GM18526 (cell line): ENCODE data around the gene LHX3.

Experiments
- POLR2A ChIP-seq: IDR thresholded peaks from 3 replicates; pipeline ENCODE4 v1.6.1; 2011; ENCODE audit not compliant: insufficient read length; ENCODE audit errors: extremely low read depth

The LHX3 gene

DNA sequence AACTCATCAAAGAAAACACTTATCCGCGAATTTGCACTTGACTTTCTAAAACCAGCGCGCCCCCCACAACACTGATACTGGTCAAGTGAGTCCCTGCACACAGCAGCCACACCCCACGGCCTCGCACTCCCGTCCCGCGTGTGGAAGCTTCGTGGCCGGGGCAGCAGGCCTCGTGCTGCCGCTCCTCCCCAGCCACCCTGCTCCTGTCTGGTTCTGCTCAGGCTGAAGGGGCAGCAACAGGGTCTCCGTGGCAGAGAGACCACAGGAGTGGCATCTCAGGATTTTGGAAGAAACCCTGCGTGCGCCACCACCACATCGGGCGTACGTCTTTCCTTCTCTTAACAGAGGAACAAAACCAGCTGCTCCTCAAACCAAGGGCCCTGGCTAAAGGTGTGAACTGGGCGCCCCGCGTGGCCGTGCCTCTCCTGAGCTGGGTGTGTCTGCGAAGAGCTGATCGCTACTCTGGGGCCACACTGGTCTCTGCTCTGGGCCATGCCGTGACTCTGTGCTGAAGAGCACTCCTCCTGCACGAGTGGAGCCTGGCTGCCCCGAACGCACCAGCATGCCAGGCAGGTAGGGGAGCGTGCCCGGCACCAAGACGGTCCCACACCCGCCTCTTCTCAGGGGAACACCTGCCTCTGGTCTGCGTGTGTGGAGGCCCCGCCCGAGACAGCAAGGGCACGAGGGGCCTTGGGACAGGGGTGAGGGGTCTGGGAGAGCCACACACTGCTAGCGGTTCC, 17.4 kb upstream of the LHX3 start:
- no peak for TF ChIP-seq POLR2A

DNA sequence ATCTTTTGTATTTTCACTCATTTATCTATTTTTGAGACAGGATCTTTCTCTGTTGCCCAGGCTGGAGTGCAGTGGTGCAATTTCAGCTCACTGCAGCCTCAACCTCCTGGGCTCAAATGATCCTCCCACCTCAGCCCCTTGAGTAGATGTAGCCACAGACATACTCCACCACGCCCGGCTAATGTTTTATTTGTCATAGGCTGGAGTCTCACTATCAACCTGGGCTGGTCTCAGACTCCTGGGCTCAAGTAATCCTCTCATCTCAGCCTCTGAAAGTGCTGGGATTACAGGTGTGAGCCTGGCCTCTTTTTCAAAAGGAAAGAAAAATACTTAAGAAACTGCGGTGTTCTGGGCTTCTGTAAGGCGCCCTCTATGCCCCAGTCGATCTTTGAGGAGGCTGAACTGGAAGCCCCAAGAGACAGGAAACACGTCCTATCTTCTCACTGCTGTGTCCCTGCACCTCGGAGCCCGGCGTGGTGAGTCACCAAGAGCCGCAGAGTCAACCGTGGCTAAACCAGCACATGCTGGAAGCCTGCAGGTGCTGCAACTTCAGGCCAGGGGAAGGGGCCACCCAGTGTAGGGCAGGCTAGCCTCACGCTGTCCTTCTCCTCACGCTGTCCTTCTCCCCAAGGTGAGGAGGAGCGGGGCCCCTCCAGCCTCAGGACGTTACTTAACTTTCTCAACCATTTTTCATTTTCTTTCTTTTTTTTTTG, 15.2 kb upstream of the LHX3 start:
- TF ChIP-seq POLR2A: no peak

DNA sequence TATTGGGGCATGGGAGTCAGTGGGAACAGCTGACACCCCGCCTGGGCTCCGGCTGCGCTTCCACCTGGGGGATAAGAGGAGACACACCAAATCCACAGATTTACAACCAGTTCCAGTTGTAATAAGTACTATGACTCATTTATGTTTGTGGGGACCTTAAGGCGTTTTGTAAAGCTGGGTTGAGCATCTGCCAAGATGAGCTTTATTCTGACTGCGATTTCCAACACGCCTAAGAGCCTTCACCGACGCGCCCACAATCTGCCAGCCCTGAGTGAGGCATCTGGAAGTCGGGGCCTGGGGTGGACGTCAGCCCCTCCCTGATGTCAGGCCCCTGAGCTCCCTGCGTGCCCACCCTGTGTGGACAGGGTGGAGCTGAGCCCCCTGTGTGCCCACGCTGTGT, 14.3 kb upstream of the LHX3 start:
- TF ChIP-seq POLR2A: no peak

DNA sequence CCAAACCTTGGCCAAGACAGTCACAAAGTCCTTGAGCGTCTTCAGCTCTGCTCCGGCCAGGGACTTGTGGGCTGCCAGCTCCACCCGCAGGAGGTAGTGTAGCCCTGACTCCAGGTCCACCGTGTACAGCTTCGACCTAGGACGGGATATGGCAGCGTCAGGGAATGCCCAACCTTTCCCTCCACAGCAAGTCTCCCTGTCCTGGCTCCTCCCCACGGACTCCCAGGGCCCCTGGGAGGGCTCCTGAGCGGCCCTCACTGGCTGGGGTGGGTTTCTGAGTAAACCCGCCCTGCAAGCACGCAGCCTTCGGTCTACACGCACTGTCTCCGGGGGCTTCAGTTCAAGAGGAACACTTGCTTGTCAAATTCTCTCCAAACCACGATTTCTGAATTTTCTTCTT, 13.7 kb upstream of the LHX3 start:
- TF ChIP-seq POLR2A: no peak

DNA sequence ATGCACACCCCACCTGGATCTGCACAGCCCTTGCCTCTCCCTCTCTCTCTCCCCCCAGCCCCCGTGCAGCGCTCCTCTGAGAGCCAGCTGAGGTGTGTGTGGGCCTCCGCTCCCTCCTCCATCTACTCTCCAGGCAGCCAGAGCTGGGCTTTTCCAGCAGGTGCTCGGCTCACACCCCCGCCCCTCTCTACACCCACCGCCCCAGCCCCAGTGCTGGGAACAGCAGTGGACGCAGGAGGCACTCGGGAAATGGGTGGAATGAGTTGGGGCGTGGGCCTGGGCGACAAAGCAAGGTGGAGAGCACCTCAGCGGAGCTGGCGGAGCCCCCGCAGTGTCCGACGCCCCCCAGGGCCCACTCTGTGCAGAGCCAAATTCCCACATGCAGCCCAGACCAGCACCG, 13.3 kb upstream of the LHX3 start:
- TF ChIP-seq POLR2A: no peak

DNA sequence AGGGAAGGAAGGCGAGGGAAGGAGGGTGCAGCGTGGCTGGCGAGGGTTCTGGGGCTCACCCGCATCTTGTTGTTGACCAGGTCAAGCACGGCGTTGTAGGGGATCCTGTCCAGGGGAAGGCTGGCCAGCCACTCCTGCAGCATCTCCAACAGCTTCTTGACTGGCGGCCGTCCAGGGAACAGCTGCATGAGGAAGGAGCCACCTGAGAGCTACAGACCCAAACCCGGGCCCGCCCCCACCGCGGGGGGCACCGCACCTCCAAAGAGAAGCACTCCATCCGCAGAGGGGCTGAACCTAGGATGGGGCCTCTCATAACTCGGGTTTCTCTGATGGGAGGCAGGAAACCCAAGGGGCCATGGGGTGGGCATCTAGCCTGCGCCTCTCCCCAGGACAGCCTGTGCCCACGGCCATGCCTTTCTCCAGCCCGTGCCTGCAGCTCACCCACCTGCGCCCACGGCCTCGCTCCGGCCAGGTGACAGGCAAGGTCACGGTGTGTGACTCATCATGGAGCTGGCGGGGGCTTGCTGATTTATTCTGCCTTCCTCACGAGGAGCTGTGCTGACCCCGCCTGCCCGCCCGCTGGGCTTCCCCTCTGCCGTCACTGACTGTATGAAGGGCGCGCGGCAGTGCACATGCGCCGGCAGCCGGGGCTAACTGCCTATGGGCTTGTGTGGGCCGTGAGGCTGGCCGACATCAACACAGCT, 11.8 kb upstream of the LHX3 start:
- TF ChIP-seq POLR2A: no peak

DNA sequence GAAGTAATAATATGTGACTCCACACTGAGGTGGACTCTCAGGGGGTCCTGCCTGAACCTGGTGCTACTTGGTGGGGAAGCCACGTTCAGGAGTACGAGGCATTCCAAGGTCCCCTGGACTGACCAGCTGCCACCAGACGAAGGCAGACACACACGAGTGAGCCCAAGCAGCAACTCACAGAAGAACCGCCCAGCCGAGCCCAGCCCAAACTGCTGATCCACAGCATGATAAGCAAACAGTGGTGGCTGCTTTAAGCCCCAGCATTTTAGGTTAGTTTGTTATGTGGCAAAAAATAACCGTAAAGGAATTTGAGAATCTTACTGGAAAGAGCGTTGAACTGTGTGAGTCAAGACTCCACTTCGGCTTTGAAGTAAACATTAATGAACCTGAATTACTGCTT, 8.8 kb upstream of the LHX3 start:
- no peak for TF ChIP-seq POLR2A

DNA sequence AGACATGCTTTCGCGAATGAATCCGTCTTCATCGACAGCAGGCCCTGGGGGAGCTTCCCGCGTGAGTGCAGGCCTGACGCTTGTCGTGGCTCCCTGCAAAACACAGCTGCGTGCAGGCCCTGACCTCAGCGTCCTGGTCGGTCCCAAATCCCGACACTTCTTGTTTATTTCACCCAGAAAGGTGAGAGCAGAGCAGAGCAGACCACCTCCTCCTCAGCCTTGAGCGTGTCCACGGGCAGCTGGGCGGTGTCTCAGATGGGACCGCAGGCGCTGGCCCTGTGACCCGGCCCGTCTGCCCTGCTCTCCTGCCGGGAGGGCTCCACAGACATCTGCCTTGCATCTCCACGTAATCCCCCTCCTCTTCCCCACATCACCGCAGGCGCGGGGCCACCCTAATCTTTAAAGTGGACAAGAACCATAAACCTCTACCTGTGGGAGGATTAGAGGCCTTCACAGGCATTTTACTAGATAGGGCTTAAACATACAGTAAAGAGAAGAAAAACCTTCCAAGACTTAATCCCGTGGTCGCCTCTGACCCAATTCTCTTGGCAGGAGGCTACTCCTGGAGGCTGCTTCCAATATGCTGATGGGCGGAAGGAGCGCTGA, 7.5 kb upstream of the LHX3 start:
- TF ChIP-seq POLR2A: no peak

DNA sequence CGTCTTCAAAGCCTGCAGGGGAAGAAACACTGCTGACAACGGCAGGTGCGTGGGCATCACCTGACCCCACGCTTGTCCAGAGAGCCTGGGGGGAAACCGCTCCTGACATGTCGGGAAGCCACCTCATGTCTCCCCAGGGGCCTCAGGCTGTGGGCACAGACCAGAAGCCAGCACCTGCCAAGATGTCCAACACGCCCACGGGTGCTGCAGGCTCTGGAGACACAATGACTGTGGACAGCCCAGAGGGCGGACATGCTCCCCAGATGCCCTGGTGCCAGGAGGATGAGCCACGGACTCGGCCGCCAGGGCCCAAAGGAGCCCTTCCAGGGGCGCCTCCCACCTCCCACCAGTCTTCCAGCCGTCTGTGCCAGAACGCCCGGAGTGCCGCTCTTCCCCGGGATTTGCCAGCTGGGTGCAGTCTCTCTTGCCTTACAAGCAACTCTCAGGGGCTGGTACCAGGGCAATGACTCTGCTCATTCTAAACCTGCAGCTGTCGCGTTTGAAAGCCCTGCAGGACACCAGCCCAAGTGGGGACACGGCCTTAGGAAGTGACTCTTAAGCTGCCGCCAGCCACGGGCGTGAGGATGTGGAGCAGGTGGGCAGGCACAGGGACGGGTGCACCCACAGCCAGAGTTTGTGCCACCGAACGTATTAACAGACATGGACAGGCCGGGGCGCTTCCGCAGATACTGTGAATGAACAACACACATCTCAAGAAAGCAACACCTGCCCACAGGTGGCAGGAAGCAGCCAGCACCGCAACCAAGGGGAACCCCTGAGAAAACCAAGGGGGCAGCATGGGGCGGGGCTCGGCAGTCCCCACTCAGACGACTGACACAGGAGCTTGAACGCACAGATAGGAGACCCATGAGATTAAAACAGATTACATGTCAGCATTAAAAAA, 6.8 kb upstream of the LHX3 start:
- TF ChIP-seq POLR2A: no peak

DNA sequence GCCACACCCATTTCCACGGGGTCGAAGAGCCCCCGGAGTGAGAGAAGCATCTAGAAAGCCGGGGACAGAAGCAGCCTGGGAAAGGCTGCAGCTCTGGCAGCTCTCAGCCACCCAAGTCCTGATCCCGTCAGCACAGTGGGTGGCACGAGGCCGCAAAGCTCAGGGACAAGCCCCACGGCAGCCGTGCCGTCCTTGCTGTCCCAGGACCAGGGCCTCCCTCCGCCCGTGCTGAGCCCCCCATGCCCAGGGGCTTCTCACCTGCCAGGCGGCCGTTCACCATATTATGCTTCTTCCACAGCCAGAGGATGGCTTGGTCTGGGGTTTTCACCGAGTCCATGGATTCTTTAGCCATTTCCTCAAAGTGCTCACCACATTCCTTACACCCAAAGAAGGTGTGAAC, 6.1 kb upstream of the LHX3 start:
- TF ChIP-seq POLR2A: no peak

DNA sequence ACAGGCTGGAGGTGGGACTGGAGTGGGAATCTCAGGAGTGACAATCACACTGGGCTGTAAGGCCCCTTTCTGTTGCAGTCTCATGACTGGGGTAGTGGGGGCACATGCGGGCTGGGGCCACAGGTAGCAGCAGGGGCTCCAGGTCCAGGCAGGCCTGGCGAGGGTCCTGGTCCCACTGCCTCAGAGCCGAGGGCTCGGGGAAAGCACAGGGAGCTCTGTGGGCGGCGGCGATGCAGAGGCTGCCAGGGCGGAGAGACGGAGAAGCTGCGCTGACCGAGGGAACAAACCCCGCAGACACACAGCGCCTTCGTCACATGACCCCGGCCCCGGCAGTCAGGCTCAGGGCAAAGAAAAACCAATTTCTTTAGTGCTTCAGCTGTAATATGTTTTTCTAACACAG, 5.3 kb upstream of the LHX3 start:
- no peak for TF ChIP-seq POLR2A

DNA sequence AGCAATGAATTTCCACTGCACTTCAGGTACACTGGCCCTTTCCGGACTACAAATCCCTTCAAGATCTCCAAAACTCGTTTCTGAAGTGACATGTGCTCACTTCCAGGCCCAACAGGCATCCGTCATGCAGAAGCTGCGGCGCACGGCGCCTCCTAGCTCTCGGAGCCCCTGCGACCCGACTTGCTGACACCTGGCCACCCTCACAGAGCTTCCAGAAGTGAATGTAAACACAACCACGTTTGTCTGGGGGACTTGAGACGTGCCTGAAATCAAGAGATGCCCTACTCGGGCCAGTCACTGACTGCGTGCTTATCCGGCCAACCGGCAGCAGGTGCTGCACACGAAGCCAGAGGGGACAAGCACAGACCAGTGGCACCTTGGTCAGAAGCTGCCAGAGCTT, 4.9 kb upstream of the LHX3 start:
- no peak for TF ChIP-seq POLR2A

DNA sequence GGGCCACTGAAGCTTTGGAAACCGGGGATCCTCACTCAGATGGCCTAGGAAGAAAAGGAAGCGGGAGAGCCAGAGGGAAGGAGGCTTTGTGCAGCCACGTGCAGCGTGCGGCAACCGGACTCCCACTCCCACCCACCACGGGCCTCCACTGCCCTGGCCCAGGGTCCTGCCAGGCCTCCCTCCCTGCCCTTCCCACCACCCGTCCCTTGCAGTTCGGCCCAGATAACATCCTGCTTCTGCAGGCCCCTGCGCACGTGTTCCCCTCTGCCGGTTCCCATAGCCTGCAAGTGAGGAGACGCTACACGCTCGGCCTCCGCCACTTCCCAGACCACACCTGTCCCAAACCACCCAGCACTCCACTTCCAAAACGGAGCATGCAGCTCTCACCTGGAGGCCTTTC, 4.3 kb upstream of the LHX3 start:
- no peak for TF ChIP-seq POLR2A

DNA sequence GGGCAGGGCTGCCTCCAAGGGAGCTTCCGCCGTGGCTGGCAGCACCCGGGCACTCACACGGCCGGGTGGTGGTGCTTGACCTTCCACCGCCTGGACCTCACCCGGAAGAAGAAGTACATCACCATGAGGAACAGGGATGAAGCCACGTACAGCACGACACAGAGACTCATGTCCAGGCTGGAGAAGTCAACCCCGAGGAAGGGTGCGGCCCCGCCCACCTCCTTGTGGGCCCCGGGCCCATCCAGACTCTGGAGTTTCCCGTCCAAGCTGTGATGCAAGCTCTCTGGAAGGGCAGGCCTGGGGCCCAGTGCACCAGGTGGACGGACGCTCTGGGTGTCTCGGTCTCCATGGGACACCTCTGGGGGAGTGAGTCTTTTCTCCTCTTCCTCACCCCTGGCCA, 3.7 kb upstream of the LHX3 start:
- TF ChIP-seq POLR2A: no peak

DNA sequence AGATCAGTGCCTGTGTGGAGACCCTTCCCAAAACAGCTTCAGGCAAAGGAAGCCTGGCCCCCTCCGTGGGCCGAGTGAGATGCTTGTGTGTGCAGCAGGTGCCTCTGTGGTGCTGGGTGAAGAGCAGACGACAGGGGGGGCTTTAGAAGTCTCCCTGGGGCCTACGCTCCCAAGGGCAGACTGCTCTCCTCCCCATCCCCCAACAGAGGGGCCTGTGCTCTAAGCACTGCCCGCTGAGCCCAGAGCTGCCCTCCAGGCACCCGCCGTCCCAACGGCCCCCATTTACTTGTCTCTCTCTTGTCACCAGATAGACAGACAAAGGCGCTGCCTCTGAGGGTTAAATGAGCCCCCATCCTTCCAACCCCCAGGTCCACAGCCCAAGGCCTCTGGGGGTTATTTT, 2.7 kb upstream of the LHX3 start:
- no peak for TF ChIP-seq POLR2A

DNA sequence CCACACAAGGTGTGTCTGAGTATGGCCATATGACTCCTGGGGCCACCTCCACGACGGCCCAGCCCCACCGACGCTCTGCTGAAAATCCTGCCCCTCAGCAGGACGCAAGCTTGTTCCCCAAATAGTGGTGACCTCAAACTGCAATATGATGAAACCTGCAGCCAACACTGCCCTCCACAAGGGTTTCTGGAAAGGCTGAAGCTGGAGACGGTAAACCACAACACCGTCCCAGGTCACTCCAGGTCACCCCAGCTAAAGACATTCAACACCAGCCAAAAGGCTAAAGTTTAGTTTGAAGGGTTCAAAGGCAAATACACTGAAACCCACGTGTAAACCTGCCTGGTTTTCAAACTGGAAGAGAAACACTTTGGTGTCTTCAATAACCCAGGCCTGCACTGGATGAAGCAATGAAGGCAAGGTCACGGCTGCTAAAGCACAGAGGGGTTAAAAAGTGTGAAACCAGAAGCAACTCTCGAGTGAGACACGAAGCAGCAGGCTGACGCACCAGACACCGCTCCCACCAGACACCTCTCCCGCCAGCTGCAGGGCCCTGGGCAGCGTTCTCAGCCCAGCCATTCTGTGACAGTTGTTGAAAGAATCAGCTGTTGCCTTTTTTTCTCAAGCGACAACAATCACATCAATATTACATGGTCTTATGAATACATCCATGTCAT, 1.8 kb upstream of the LHX3 start:
- TF ChIP-seq POLR2A: no peak
